Spinal cord (tissue), 10 donors: Measurements from ENCODE around the gene CAMKMT. TPM values are rescaled to one million over a fixed set of nuclear protein-coding genes. Genes with fewer than 3 reads are reported as not detected.
"Not testable (repeated sequence)": the region's sequence is repeated elsewhere in the genome, so short reads cannot be mapped to it uniquely, and the experiment has no call there.

Experiments
- DNase-seq, 6 donors: peaks; one replicate each; pipeline versions ENCODE4 v3.0.0 to v3.0.0-alpha.2; 2013 to 2015; ENCODE audit warnings: low spot score in 6 of 6, low read depth in 4 of 6
- H3K27ac ChIP-seq: one replicate; pipeline ENCODE4 v1.5.1; 2013; ENCODE audit warnings: low read depth, low read length, control low read depth
- H3K27me3 ChIP-seq: one replicate; pipeline ENCODE4 v1.6.1; 2013; ENCODE audit warnings: low read length; ENCODE audit not compliant: control insufficient read depth, insufficient read depth
- H3K36me3 ChIP-seq: one replicate; pipeline ENCODE4 v1.6.1; 2013; ENCODE audit warnings: low read length; ENCODE audit not compliant: control insufficient read depth, insufficient read depth
- H3K4me1 ChIP-seq: one replicate; pipeline ENCODE4 v1.6.1; 2013; ENCODE audit warnings: low read length; ENCODE audit not compliant: control insufficient read depth, insufficient read depth
- H3K4me3 ChIP-seq: one replicate; pipeline ENCODE4 v1.5.1; 2013; ENCODE audit warnings: low read depth, low read length, control low read depth
- H3K9me3 ChIP-seq: one replicate; pipeline ENCODE4 v1.6.1; 2013; ENCODE audit warnings: low read length; ENCODE audit not compliant: control insufficient read depth, insufficient read depth
- WGBS: methylation state at CpG from one replicate; pipeline ENCODE4 v1.1.5; 2013; ENCODE audit warnings: missing lambda C conversion rate; ENCODE audit not compliant: insufficient coverage; 5-methylcytosine and 5-hydroxymethylcytosine counted together
- polyA plus RNA-seq, 2 donors: library from polyadenylated mRNA; unstranded; fragments of 120-200 nt; gene quantifications; one replicate each; pipeline ENCODE4 v1.2.1, GENCODE V29; 2013; ENCODE audit not compliant: insufficient read length in 2 of 2
- total RNA-seq, 2 donors: library from RNA; depleted of rRNA in 1 of 2; stranded (reverse); fragments of 120-200 nt in 1 of 2; fragments of >200 nt in 1 of 2; gene quantifications; one replicate each; pipeline versions ENCODE4 v1.2.3 to v1.2.4, GENCODE V29; 2013 to 2014
- donor health status: healthy.

The CAMKMT gene
- total and polyA plus RNA-seq, 4 donors, result 8.0 to 16.8 (median 13.9) TPM

- no peaks in the 10 kb centered on the region for H3K27me3 ChIP-seq
- no peak overlapping the region for H3K27ac ChIP-seq
- no peaks in the 10 kb centered on the region for H3K36me3 ChIP-seq
- WGBS, result 80% methylated on average over 1 of the region's 2 CpGs
- H3K9me3 ChIP-seq, result no peaks in the 10 kb centered on the region
- H3K4me3 ChIP-seq, result no peak overlapping the region
- DNase-seq, result no peak
- no peaks in the 10 kb centered on the region for H3K4me1 ChIP-seq
Observed at GRCh38 chr2:44377486-44377885, 15.7 kb downstream of the CAMKMT start.

GRCh38 chr2:44385226-44385625, 23.5 kb downstream of the CAMKMT start:
- not testable (repeated sequence) for H3K36me3 ChIP-seq, H3K9me3 ChIP-seq, H3K27me3 ChIP-seq, DNase-seq, H3K4me3 ChIP-seq, H3K4me1 ChIP-seq, H3K27ac ChIP-seq
- no CpG with 5 or more reads among the region's 2 CpGs for WGBS

GRCh38 chr2:44388877-44389276, 27.1 kb downstream of the CAMKMT start:
- Histone ChIP-seq H3K4me1 (no peaks in the 10 kb centered on the region), H3K9me3 (no peaks in the 10 kb centered on the region), H3K27ac (no peak overlapping the region), H3K36me3 (no peaks in the 10 kb centered on the region), H3K4me3 (no peak overlapping the region), H3K27me3 (no peaks in the 10 kb centered on the region)
- DNase-seq, result no peak
- WGBS, result 49% methylated on average over 4 of the region's 4 CpGs

GRCh38 chr2:44389895-44390294, 28.1 kb downstream of the CAMKMT start:
- H3K36me3 ChIP-seq, result no peaks in the 10 kb centered on the region
- WGBS, result no CpG with 5 or more reads among the region's 1 CpG
- H3K4me1 ChIP-seq, result no peaks in the 10 kb centered on the region
- no peak for DNase-seq
- H3K27me3 ChIP-seq, result no peaks in the 10 kb centered on the region
- no peak overlapping the region for H3K27ac ChIP-seq
- no peaks in the 10 kb centered on the region for H3K9me3 ChIP-seq
- no peak overlapping the region for H3K4me3 ChIP-seq

- no peaks in the 10 kb centered on the region for H3K27me3 ChIP-seq
- no peaks in the 10 kb centered on the region for H3K4me1 ChIP-seq
- no peaks in the 10 kb centered on the region for H3K36me3 ChIP-seq
- H3K4me3 ChIP-seq, result no peak overlapping the region
- peak in 5 of 6 donors; percentile 31 to 85 (median 35) for DNase-seq
- WGBS, result no CpG with 5 or more reads among the region's 3 CpGs
- H3K9me3 ChIP-seq, result no peaks in the 10 kb centered on the region
- H3K27ac ChIP-seq, result no peak overlapping the region
Observed at GRCh38 chr2:44392338-44392943, 30.7 kb downstream of the CAMKMT start.

- no peaks in the 10 kb centered on the region for H3K36me3 ChIP-seq
- no peaks in the 10 kb centered on the region for H3K27me3 ChIP-seq
- no peak overlapping the region for H3K27ac ChIP-seq
- H3K4me1 ChIP-seq, result no peaks in the 10 kb centered on the region
- no peak overlapping the region for H3K4me3 ChIP-seq
- WGBS, result no CpG with 5 or more reads among the region's 7 CpGs
- DNase-seq, result peak in 2 of 6 donors; percentile 3 to 4
- no peaks in the 10 kb centered on the region for H3K9me3 ChIP-seq
Observed at GRCh38 chr2:44397447-44398175, 35.9 kb downstream of the CAMKMT start.

GRCh38 chr2:44398243-44398897, 36.6 kb downstream of the CAMKMT start:
- Histone ChIP-seq H3K4me3 (no peak overlapping the region), H3K4me1 (no peaks in the 10 kb centered on the region), H3K9me3 (no peaks in the 10 kb centered on the region), H3K27ac (no peak overlapping the region), H3K27me3 (no peaks in the 10 kb centered on the region), H3K36me3 (no peaks in the 10 kb centered on the region)
- no CpG with 5 or more reads among the region's 6 CpGs for WGBS
- DNase-seq, result peak in 1 of 6 donors; percentile 9

GRCh38 chr2:44420725-44421124, 59.0 kb downstream of the CAMKMT start:
- no peaks in the 10 kb centered on the region for H3K36me3 ChIP-seq
- H3K27me3 ChIP-seq, result no peaks in the 10 kb centered on the region
- WGBS, result no CpG with 5 or more reads among the region's 1 CpG
- DNase-seq, result no peak
- no peaks in the 10 kb centered on the region for H3K9me3 ChIP-seq
- H3K4me3 ChIP-seq, result no peak overlapping the region
- H3K4me1 ChIP-seq, result no peaks in the 10 kb centered on the region
- no peak overlapping the region for H3K27ac ChIP-seq

GRCh38 chr2:44424211-44424610, 62.5 kb downstream of the CAMKMT start:
- WGBS, result 93% methylated on average over 3 of the region's 9 CpGs
- no peak for DNase-seq
- no peak overlapping the region for H3K4me3 ChIP-seq

More at GRCh38 chr2:44424211-44424610, 62.5 kb downstream of the CAMKMT start:
- H3K36me3 ChIP-seq, result no peaks in the 10 kb centered on the region
- no peaks in the 10 kb centered on the region for H3K27me3 ChIP-seq
- H3K9me3 ChIP-seq, result peaks cover 3% of the 10 kb centered on the region
- no peak overlapping the region for H3K27ac ChIP-seq
- H3K4me1 ChIP-seq, result no peaks in the 10 kb centered on the region
